ENCODE data around the gene CFLAR. TPM values are rescaled to one million over a fixed set of nuclear protein-coding genes. Genes with fewer than 3 reads are reported as not detected.

CFLAR gene
- total and polyA plus RNA-seq, 3 experiments from 2014 or later: 172 to 303 (median 291) TPM

- H3K4me1 Mint-ChIP-seq: peaks cover 84 to 94% (median 89%) of the 10 kb centered on the region in 3 donors
- peaks cover 91% of the 10 kb centered on the region for H3K4me1 ChIP-seq (ENCODE audit: insufficient read depth, low read length)
- CTCF ChIA-PET: interaction anchor here (1.0 to 6.2 kb wide), 9 partner anchors 12 to 265 kb away, joined by 3 to 65 read pairs (median 3); partner anchors contain the start of genes CFLAR, CLK1 and ORC2
- no peaks in the 10 kb centered on the region for H3K9me3 ChIP-seq (ENCODE audit: low read length)
- no peaks in the 10 kb centered on the region for H3K27me3 ChIP-seq (ENCODE audit: insufficient read depth, low read length, poor library complexity, severe bottlenecking)
- H3K9me3 Mint-ChIP-seq: no peaks in the 10 kb centered on the region
- H3K4me3 Mint-ChIP-seq: peak overlapping the region; percentile 76 to 87 (median 82)
- H3K27me3 Mint-ChIP-seq: peaks cover 0 to 2% of the 10 kb centered on the region in 2 donors
- peaks cover 9% of the 10 kb centered on the region for H3K36me3 ChIP-seq (ENCODE audit: insufficient read depth, low read length)
- H3K36me3 Mint-ChIP-seq: peaks cover 15 to 46% (median 24%) of the 10 kb centered on the region in 3 donors
- no peak for DNase-seq
- POLR2A ChIA-PET: interaction anchor here (0.8 to 4.1 kb wide), 6 partner anchors 9 to 265 kb away, joined by 3 to 77 read pairs (median 4); partner anchors contain the start of genes CFLAR, CLK1, HYCC2 and NDUFB3
- H3K4me3 ChIP-seq (ENCODE audit: low read length): peak overlapping the region; percentile 48
- H3K27ac ChIP-seq (ENCODE audit: low read depth, low read length): peak overlapping the region; percentile 51
- peak overlapping the region; percentile 95 to 99 (median 98) for H3K27ac Mint-ChIP-seq
These were observed 13.1 kb downstream of the CFLAR start for GRCh38 chr2:201128933-201129505.

- POLR2A ChIA-PET: interaction anchor here (0.7 to 4.1 kb wide), 8 partner anchors 8 to 60 kb away, joined by 3 to 77 read pairs (median 4); partner anchors contain the start of genes CFLAR, HYCC2 and NDUFB3
- Histone ChIP-seq H3K4me1 (ENCODE audit: insufficient read depth, low read length) (peaks cover 75% of the 10 kb centered on the region), H3K9me3 (ENCODE audit: low read length) (no peaks in the 10 kb centered on the region), H3K27me3 (ENCODE audit: insufficient read depth, low read length, poor library complexity, severe bottlenecking) (no peaks in the 10 kb centered on the region), H3K36me3 (ENCODE audit: insufficient read depth, low read length) (peaks cover 16% of the 10 kb centered on the region), H3K4me3 (ENCODE audit: low read length) (peak overlapping the region; percentile 32), H3K27ac (ENCODE audit: low read depth, low read length) (peak overlapping the region; percentile 61)
- H3K4me1 Mint-ChIP-seq: peaks cover 75 to 88% (median 83%) of the 10 kb centered on the region in 3 donors
- CTCF ChIA-PET: interaction anchor here (0.9 to 6.2 kb wide), 13 partner anchors 9 to 225 kb away, joined by 3 to 65 read pairs (median 4); partner anchors contain the start of genes CFLAR and ORC2
- H3K27me3 Mint-ChIP-seq: peaks cover 0 to 2% of the 10 kb centered on the region in 2 donors
- H3K27ac Mint-ChIP-seq: peak overlapping the region; percentile 95 to 99 (median 96)
- no peaks in the 10 kb centered on the region for H3K9me3 Mint-ChIP-seq
- H3K4me3 Mint-ChIP-seq: peak overlapping the region; percentile 64 to 87 (median 76)
- DNase-seq: peak in 3 of 5 donors; percentile 49 to 58 (median 57)
- H3K36me3 Mint-ChIP-seq: peaks cover 18 to 55% (median 23%) of the 10 kb centered on the region in 3 donors
These were observed 14.7 kb downstream of the CFLAR start for GRCh38 chr2:201130524-201131186.

- peak overlapping the region; percentile 95 to 99 (median 96) for H3K27ac Mint-ChIP-seq
- Histone ChIP-seq H3K36me3 (ENCODE audit: insufficient read depth, low read length) (peaks cover 34% of the 10 kb centered on the region), H3K27ac (ENCODE audit: low read depth, low read length) (no peak overlapping the region), H3K4me3 (ENCODE audit: low read length) (no peak overlapping the region), H3K9me3 (ENCODE audit: low read length) (no peaks in the 10 kb centered on the region), H3K27me3 (ENCODE audit: insufficient read depth, low read length, poor library complexity, severe bottlenecking) (no peaks in the 10 kb centered on the region), H3K4me1 (ENCODE audit: insufficient read depth, low read length) (peaks cover 56% of the 10 kb centered on the region)
- CTCF ChIA-PET: interaction anchor here (1.5 to 6.2 kb wide), 5 partner anchors 11 to 100 kb away, joined by 3 to 65 read pairs (median 7); partner anchors contain the start of gene CFLAR
- no peaks in the 10 kb centered on the region for H3K27me3 Mint-ChIP-seq
- H3K4me3 Mint-ChIP-seq: peak overlapping the region in 6 of 7 donors; percentile 38 to 83 (median 48)
- no peak for DNase-seq
- POLR2A ChIA-PET: interaction anchor here (0.7 to 4.1 kb wide), 4 partner anchors 10 to 25 kb away, joined by 3 to 77 read pairs (median 6); partner anchors contain the start of gene CFLAR
- H3K4me1 Mint-ChIP-seq: peaks cover 68 to 81% (median 78%) of the 10 kb centered on the region in 3 donors
- H3K9me3 Mint-ChIP-seq: no peaks in the 10 kb centered on the region
- peaks cover 25 to 66% (median 33%) of the 10 kb centered on the region in 3 donors for H3K36me3 Mint-ChIP-seq
These were observed 16.6 kb downstream of the CFLAR start for GRCh38 chr2:201132518-201132917.

GRCh38 chr2:201135386-201135785 is 19.4 kb downstream of the CFLAR start:
- no peak overlapping the region for H3K4me3 ChIP-seq (ENCODE audit: low read length)
- ChIA-PET POLR2A (interaction anchor here (2.8 kb wide), 1 partner anchor 19 kb away, joined by 10 read pairs; the partner anchor contains the start of gene CFLAR), CTCF (interaction anchor here (1.1 to 2.4 kb wide), 7 partner anchors 9 to 161 kb away, joined by 3 to 12 read pairs (median 3); partner anchors contain the start of gene CFLAR)
- H3K36me3 Mint-ChIP-seq: peaks cover 24 to 86% (median 32%) of the 10 kb centered on the region in 3 donors
- no peaks in the 10 kb centered on the region for H3K9me3 Mint-ChIP-seq
- peaks cover 53 to 65% (median 64%) of the 10 kb centered on the region in 3 donors for H3K4me1 Mint-ChIP-seq
- H3K4me1 ChIP-seq (ENCODE audit: insufficient read depth, low read length): peaks cover 29% of the 10 kb centered on the region
- H3K27ac ChIP-seq (ENCODE audit: low read depth, low read length): no peak overlapping the region
- no peaks in the 10 kb centered on the region for H3K27me3 Mint-ChIP-seq
- H3K9me3 ChIP-seq (ENCODE audit: low read length): no peaks in the 10 kb centered on the region
- peak overlapping the region; percentile 73 to 92 (median 88) for H3K27ac Mint-ChIP-seq
- H3K4me3 Mint-ChIP-seq: peak overlapping the region in 1 of 7 donors; percentile 68
- no peaks in the 10 kb centered on the region for H3K27me3 ChIP-seq (ENCODE audit: insufficient read depth, low read length, poor library complexity, severe bottlenecking)
- peaks cover 54% of the 10 kb centered on the region for H3K36me3 ChIP-seq (ENCODE audit: insufficient read depth, low read length)
- DNase-seq: no peak

- ChIA-PET POLR2A (interaction anchor here (2.8 kb wide), 1 partner anchor 20 kb away, joined by 10 read pairs; the partner anchor contains the start of gene CFLAR), CTCF (interaction anchor here (1.9 to 2.4 kb wide), 3 partner anchors 10 to 21 kb away, joined by 4 to 12 read pairs (median 10); no protein-coding TSS in a partner anchor)
- Histone ChIP-seq H3K9me3 (ENCODE audit: low read length) (no peaks in the 10 kb centered on the region), H3K4me1 (ENCODE audit: insufficient read depth, low read length) (peaks cover 14% of the 10 kb centered on the region), H3K27ac (ENCODE audit: low read depth, low read length) (no peak overlapping the region), H3K36me3 (ENCODE audit: insufficient read depth, low read length) (peaks cover 55% of the 10 kb centered on the region), H3K4me3 (ENCODE audit: low read length) (no peak overlapping the region), H3K27me3 (ENCODE audit: insufficient read depth, low read length, poor library complexity, severe bottlenecking) (no peaks in the 10 kb centered on the region)
- Mint-ChIP-seq H3K36me3 (peaks cover 24 to 87% (median 38%) of the 10 kb centered on the region in 3 donors), H3K27me3 (no peaks in the 10 kb centered on the region), H3K27ac (peak overlapping the region; percentile 65 to 88 (median 82)), H3K4me1 (peaks cover 43 to 59% (median 57%) of the 10 kb centered on the region in 3 donors), H3K9me3 (no peaks in the 10 kb centered on the region), H3K4me3 (no peak overlapping the region)
- no peak for DNase-seq
These were observed 20.9 kb downstream of the CFLAR start for GRCh38 chr2:201136889-201137321.

GRCh38 chr2:201137505-201138400 is 21.8 kb downstream of the CFLAR start:
- Histone ChIP-seq H3K27ac (ENCODE audit: low read depth, low read length) (no peak overlapping the region), H3K4me3 (ENCODE audit: low read length) (no peak overlapping the region), H3K27me3 (ENCODE audit: insufficient read depth, low read length, poor library complexity, severe bottlenecking) (no peaks in the 10 kb centered on the region), H3K36me3 (ENCODE audit: insufficient read depth, low read length) (peaks cover 53% of the 10 kb centered on the region), H3K9me3 (ENCODE audit: low read length) (no peaks in the 10 kb centered on the region), H3K4me1 (ENCODE audit: insufficient read depth, low read length) (peaks cover 7% of the 10 kb centered on the region)
- no peak for DNase-seq
- ChIA-PET CTCF (interaction anchor here (0.6 to 1.9 kb wide), 3 partner anchors 11 to 1434 kb away, joined by 3 to 4 read pairs (median 3); no protein-coding TSS in a partner anchor), POLR2A (interaction anchor here (2.8 kb wide), 1 partner anchor 21 kb away, joined by 10 read pairs; the partner anchor contains the start of gene CFLAR)
- Mint-ChIP-seq H3K4me1 (peaks cover 36 to 50% (median 48%) of the 10 kb centered on the region in 3 donors), H3K9me3 (no peaks in the 10 kb centered on the region), H3K27ac (peak overlapping the region in 6 of 8 donors; percentile 54 to 91 (median 56)), H3K36me3 (peaks cover 20 to 87% (median 31%) of the 10 kb centered on the region in 3 donors), H3K27me3 (no peaks in the 10 kb centered on the region), H3K4me3 (peak overlapping the region in 1 of 7 donors; percentile 27)
